Forelimb muscle (tissue), 1 donor: ENCODE data around the gene RHBDL2. TPM values are rescaled to one million over a fixed set of nuclear protein-coding genes. Genes with fewer than 3 reads are reported as not detected.
"Not testable (repeated sequence)": the region's sequence is repeated elsewhere in the genome, so short reads cannot be mapped to it uniquely, and the experiment has no call there.

Experiments
- DNase-seq: peaks from one replicate; pipeline ENCODE4 v3.0.0-alpha.2; 2013; ENCODE audit warnings: low read depth
- polyA plus RNA-seq: library from polyadenylated mRNA; unstranded; fragments of 120-200 nt; gene quantifications from one replicate; pipeline ENCODE4 v1.2.1, GENCODE V29; 2013; ENCODE audit not compliant: insufficient read length

The RHBDL2 gene
- 0.53 TPM for polyA plus RNA-seq

DNA sequence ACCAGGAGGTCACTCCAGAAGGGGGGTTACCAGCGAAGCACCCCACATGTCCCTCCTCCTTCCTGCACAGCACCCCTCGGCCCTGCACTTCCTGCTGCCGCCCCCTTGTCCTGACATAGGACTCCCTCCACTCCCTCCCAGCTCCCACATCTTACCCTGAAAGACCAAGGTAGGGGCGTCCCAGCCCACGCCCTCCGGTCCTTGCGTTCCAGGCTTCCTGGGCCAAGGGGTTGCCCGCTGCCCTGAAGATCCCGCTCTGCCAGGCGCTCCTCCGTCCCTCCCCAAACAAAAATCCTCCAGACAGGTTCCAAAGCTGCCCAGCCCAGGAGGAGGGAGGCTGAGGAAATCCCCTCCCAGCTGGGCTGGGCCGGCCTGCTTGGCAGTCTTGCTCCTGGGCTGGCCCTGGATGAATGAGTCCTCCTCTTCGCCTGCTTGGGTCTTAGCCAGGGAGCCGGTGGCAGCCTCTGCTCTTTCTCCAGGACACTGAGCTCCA is at the start of gene RHBDL2:
Gene RHBDL2, minus strand, starts transcription at position 304 of the 493 bp plus-strand sequence. CDS start 22,618 bp downstream, outside the sequence.
- no peak for DNase-seq

- DNase-seq = peak; percentile 76
These were observed 49.4 kb upstream of the RHBDL2 start, which contains the start of gene AKIRIN1 for GRCh38 chr1:38990738-38991637. TSS of gene AKIRIN1 (plus strand) at chr1:38991276. CDS start at chr1:38991381, 105 bp downstream.

DNA sequence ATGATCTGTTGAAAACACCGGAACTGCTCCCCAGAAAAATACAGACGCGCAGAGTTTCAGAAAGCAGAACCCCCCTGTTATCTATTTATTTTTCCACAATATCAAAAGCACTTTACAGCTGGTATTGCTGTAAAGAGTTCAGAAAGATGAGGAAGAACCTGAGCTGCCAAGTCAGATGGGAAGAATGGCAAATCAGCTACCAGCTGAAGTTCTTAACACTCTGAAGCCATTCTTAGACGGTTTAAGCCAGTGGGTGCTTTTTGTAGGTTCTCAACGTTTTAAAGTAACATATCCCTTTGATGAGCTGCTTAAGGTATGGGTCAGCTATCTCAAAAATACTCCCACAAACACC is 48.7 kb upstream of the RHBDL2 start:
- no peak for DNase-seq

DNA sequence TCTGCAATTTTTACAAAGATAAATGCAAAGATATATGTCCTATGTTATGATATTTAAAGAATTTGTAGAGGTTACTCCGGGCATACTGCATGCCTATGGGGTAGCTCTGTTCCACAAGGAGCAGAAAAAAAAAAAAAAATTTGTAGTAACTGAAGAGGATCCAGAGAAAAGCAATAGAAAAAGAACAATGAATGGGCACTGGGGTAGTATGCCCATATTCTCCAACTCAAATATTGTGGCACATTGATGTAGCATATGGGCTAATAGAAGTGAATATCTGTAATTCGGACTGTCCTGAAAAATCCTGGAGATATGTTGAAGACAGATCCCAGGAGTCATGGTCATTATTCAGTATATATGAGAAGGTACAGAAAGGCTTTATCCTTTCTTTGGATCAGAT is 48.3 kb upstream of the RHBDL2 start:
- no peak for DNase-seq

- DNase-seq = not testable (repeated sequence)
These were observed 37.8 kb upstream of the RHBDL2 start for GRCh38 chr1:38979380-38979779.

DNA sequence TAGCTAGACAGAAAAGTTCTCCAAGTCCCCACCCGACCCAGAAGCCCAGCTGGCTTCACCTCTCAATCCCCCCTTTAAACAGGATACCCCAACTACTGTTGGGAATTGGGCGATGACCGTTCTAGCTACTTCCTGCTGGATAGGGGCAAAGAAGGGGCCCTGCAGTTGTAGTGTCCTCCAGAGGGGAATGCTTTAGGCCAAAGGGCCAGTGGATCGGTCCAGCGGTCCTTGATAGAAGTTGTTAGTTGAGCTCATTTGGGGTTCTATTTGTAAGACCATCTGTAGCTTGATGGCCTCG is 36.6 kb upstream of the RHBDL2 start:
- DNase-seq = not testable (repeated sequence)

DNA sequence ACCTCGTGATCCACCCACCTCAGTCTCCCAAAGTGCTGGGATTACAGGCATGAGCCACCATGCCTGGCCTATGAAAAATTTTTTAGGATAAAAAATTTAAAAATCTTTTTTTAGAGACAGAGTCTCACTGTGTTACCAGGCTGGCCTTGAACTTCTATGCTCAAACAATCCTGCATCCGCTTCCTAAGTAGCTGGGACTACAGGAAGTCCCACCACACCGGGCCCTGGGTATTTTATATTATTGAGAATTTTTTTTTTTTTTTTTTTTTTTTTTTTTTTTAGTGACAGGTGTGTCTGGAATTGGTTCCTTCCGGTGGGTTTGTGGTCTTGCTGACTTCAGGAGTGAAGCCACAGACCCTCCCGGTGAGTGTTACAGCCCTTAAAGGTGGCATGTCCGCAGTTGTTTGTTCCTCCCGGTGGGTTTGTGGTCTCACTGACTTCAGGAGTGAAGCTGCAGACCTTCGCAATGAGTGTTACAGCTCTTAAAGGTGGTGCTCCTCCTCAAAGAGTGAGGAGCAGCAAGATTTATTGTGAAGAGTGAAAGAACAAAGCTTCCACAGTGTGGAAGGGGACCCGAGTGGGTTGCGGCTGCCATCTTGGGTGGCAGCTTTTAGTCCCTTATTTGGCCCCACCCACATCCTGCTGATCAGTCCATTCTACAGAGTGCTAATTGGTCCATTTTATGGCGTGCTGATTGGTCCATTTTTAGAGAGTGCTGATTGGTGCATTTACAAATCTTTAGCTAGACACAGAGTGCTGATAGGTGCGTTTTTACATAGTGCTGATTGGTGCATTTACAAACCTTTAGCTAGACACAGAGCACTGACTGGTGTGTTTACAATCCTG is 36.0 kb upstream of the RHBDL2 start:
- DNase-seq = not testable (repeated sequence)

DNA sequence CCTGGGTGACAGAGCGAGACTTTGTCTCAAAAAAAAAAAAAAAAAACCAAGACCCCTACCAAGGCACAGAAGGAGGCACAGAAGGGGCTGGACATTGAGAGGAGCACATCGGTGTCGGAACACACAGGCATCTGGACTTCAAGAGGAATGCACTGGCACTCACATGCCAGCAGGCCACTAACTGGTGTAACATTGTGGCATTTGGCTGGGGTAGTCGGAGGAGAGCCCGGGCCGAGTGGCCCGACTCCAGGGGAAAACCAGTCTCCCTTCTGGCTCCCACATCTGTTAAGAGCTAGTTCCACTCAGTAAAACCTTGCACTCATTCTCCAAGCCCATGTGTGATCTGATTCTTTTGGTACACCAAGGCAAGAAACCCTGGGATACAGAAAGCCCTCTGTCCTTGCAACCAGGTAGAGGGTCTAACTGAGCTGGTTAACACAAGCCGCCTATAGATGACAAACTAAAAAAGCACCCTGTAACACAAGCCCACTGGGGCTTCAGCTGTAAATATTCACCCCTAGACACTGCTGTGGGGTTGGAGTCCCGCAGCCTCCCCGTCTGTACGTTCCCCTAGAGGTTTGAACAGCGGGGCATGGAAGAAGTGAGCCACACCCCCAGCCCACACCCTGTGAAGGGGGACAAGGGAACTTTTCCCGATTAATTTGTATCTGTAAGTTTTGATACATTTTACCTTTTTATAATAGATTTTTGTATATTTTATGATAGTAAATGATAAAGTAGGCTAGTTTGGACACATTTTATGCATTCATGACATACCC is 32.2 kb upstream of the RHBDL2 start:
- DNase-seq = no peak

DNA sequence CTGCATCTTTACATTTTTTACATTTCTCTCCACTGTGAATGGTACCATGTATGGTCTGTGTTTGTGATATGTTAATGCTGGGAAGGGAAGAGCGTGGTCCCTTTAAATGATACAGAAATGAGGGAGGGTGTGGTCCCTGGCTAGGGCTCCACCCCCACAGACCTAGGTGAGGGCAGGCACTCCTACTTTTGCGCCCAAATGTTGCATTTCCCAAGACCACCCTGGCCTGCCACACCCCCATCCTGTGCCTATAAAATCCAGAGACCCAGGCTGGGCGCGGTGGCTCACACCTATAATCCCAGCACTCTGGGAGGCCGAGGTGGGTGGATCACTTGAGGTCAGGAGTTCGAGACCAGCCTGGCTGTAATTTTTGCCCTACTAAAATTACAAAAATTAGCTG is 31.5 kb upstream of the RHBDL2 start:
- not testable (repeated sequence) for DNase-seq

- no peak for DNase-seq
These were observed 22.5 kb upstream of the RHBDL2 start for GRCh38 chr1:38964140-38964548.

- no peak for DNase-seq
These were observed 20.9 kb upstream of the RHBDL2 start for GRCh38 chr1:38962560-38962959.

GRCh38 chr1:38962113-38962512 is 20.5 kb upstream of the RHBDL2 start:
- DNase-seq = no peak

- DNase-seq = no peak
These were observed 17.3 kb upstream of the RHBDL2 start for GRCh38 chr1:38958967-38959366.

DNA sequence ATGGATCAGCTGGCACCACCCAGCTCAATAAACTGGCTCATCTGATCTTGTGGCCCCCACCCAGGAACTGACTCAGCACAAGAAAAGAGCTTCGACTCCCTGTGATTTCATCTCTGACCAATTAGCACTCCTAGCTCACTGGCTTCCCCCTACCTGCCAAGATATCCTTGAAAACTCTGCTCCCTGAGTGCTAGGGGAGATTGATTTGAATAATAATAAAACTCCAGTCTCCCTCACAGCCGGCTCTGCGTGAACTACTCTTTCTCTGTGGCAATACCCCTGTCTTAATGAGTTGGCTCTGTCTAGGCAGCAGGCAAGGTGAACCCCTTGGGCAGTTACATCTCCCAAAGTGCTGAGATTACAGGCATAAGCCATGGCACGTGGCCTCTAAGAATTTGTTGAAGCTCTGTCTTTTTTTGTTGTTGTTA is 11.8 kb upstream of the RHBDL2 start:
- no peak for DNase-seq

DNA sequence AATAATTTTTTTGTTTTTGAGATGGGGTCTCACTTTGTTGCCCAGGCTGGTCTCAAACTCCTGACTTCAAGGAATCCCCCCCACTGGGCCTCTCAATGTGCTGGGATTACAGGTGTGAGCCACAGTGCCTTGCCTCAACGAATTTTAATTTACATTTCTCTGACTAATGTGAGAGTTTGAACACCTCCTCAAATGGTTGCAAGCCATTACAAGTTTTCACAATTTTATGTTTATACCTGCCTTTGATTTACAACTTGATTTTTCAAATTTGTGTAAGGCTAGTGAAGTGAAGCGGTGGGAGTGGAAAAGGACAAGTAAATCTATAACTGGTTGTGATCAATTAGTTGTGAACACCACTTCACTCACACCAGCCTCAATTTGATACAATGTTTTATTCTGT is 8.9 kb upstream of the RHBDL2 start:
- DNase-seq = no peak

GRCh38 chr1:38944547-38944946 is 2.9 kb upstream of the RHBDL2 start:
- no peak for DNase-seq

DNA sequence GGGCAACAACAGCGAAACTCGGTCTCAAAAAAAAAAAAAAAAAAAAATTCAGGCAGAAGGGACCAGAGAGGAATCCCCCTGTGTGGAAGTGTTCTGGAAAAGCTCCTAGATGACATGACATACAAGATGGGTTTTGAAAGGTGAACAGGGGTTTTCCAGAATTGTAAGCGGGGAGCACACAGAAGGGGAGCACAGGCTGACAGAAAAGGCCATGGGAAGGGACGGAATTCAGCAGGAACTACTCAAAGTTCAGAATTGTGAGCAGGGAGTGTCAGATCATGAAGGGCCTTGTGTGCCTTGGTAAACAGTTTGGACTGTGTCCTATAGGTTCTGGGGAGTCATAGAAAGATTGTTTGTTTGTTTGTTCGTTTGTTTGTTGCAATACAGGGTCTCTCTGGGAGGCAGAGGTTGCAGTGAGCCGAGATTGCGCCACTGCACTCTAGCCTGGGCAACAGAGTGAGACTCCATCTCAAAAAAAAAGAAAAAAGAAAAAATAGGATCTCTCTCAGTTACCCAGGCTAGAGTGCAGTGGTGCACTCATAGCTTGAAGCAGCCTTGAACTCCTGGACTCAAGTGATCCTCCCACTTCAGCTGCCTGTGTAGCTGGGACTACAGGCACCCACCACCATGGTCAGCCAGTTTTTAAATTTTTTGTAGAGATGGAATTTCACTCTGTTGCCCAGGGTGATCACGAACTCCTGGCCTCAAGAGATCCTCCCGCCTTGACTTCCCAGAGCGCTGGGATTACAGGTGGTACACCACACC is 1.2 kb upstream of the RHBDL2 start:
- no peak for DNase-seq

GRCh38 chr1:38941093-38941492 is 537 bp downstream of the RHBDL2 start:
- DNase-seq = no peak

DNA sequence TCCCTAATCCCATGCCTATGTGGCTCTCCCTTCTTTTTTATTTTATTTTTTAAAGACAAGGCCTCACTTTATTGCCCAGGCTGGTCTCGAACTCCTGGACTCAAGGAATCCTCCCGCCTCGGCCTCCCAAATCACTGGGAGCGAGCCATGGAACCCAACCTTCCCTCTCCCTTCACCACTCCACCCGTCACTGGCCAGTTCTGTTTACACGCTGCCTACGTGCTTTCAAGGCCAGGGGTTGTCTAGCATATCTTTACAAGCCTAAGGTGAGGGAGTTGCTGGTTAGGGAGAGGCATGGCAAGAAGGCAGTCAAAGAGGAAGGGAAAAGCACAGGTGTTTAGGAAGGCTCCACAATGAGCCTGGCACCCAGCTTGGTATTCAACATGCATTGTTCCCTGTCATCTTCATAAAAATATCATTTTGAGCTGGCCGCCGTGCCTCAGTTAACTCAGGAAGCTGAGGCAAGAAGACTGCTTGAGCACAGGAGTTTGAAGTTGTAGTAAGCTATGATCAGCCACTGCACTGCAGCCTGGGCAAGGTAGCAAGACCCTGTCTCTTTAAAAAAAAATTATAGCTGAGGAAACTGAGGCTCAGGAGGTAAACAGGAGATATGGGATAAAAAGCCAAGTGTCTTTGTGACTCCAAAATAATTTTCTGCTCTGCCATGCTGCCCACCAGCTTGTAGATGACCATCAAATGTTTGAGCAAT is 1.1 kb downstream of the RHBDL2 start:
- no peak for DNase-seq

DNA sequence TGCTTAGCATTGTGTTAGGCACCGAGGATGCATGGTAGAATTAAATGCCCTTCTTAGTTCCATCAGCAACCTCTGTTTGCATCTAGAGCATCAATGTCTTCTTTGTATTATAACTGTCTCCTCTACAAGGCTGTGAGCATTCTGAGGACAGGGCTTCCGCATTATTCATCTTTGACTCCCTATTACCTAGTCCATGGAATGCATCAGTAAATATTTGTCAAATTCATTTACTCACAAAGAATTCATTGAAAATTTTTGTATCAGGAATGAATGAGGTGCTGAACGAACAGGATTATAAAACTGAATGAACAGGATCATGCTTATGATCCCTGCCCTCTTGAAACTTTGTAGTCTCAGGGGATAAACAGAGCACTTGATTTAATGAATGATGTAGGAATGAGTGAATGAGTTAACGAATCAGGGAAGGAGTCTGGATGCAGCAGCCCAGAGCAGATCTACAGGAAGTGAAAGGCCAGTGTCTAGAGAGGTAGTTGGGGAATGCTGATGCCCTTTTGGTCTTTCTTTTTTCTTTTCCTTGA is 2.8 kb downstream of the RHBDL2 start:
- no peak for DNase-seq
